ENCODE results near the gene GOLGA3. TPM values are rescaled to one million over a fixed set of nuclear protein-coding genes. Genes with fewer than 3 reads are reported as not detected.

GOLGA3 gene
- total and polyA plus RNA-seq, 10 of the 15 experiments (the other 5 are each of a cell fraction or from before 2014, with no cell fraction given) = 2.0 to 42.7 (median 15.2) TPM

GRCh38 chr12:132869551-132869950 is 40.9 kb upstream of the GOLGA3 start:
- Histone ChIP-seq H2AFZ (ENCODE audit: control insufficient read depth, low read depth, low read length) (no peak overlapping the region), H3K27me3 (replicated peaks in 1 of 2; ENCODE audit: control insufficient read depth in 2 of 2, insufficient read depth in 2 of 2, low read length in 1 of 2) (no peaks in the 10 kb centered on the region), H3K4me3 (no peak overlapping the region), H4K20me1 (ENCODE audit: control insufficient read depth, insufficient read depth) (no peaks in the 10 kb centered on the region), H3K27ac (ENCODE audit: control insufficient read depth, insufficient read depth) (no peak overlapping the region), H3K36me3 (ENCODE audit: control insufficient read depth in 2 of 2, insufficient read depth in 2 of 2, low read length in 1 of 2) (peaks cover 27 to 36% of the 10 kb centered on the region in 2 experiments), H3K79me2 (ENCODE audit: control insufficient read depth, insufficient read depth, low read length) (no peaks in the 10 kb centered on the region), H3K4me2 (ENCODE audit: control insufficient read depth, insufficient read depth) (no peak overlapping the region), H3K4me1 (ENCODE audit: control insufficient read depth, insufficient read depth, low read length) (no peaks in the 10 kb centered on the region), H3K9ac (ENCODE audit: control insufficient read depth, insufficient read depth, low read length) (no peak overlapping the region), H3K9me3 (replicated peaks; ENCODE audit: control insufficient read depth, insufficient read depth, low read length) (no peaks in the 10 kb centered on the region; the same call in 2 of the 3 replicates)
- CTCF ChIA-PET = no interaction called here
- intact Hi-C loops (cut with micrococcal nuclease; ENCODE audit: unreplicated experiment) (no loop called here), in situ Hi-C loops (cut with MboI) (no loop called here)
- no peak for ATAC-seq
- RAD21 ChIA-PET (ENCODE audit: unreplicated experiment) = no interaction called here
- FAIRE-seq = no peak
- no TSS peak for BruUV-seq (replicated peaks)
- POLR2A ChIA-PET = no interaction called here
- no peak for DNase-seq (ENCODE audit: low read depth, low spot score)
- SMC1A ChIA-PET (ENCODE audit: uncharacterized antibody, unreplicated experiment) = no interaction called here
- TF ChIP-seq, protein P1, sequence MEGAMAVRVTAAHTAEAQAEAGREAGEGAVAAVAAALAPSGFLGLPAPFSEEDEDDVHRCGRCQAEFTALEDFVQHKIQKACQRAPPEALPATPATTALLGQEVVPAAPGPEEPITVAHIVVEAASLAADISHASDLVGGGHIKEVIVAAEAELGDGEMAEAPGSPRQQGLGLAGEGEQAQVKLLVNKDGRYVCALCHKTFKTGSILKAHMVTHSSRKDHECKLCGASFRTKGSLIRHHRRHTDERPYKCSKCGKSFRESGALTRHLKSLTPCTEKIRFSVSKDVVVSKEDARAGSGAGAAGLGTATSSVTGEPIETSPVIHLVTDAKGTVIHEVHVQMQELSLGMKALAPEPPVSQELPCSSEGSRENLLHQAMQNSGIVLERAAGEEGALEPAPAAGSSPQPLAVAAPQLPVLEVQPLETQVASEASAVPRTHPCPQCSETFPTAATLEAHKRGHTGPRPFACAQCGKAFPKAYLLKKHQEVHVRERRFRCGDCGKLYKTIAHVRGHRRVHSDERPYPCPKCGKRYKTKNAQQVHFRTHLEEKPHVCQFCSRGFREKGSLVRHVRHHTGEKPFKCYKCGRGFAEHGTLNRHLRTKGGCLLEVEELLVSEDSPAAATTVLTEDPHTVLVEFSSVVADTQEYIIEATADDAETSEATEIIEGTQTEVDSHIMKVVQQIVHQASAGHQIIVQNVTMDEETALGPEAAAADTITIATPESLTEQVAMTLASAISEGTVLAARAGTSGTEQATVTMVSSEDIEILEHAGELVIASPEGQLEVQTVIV (IDR thresholded peaks at IDR 0.05; ENCODE audit: borderline replicate concordance, partially characterized antibody) = no peak
- 94% methylated on average over 14 of the region's 14 CpGs for WGBS (ENCODE audit: insufficient coverage, insufficient replicate concordance, low lambda C conversion rate, missing lambda C conversion rate)

DNA sequence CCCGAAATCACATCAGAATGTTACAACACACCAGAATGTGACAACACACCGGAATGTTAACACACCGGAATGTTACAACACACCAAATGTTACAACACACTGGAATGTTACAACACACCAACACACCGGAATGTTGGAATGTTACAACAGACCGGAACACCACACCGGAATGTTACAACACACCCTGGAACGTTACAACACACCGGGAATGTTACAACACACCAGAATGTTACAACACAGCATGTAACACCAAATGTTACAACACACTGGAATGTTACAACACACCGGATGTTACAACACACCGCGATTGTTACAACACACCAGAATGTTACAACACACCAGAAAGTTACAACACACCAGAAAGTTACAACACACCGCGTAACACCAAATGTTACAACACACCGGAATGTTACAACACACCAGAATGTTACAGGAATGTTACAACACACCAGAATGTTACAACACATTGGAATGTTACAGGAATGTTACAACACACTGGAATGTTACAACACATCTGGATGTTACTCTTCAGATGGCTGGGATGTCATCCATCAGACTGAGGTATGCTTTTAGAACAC is 37.7 kb upstream of the GOLGA3 start:
- POLR2A ChIA-PET = no interaction called here
- Histone ChIP-seq H3K79me2 (ENCODE audit: control insufficient read depth, insufficient read depth, low read length) (no peaks in the 10 kb centered on the region), H3K4me2 (ENCODE audit: control insufficient read depth, insufficient read depth) (no peak overlapping the region), H3K9me3 (replicated peaks; ENCODE audit: control insufficient read depth, insufficient read depth, low read length) (no peaks in the 10 kb centered on the region), H2AFZ (ENCODE audit: control insufficient read depth, low read depth, low read length) (no peak overlapping the region), H3K27me3 (replicated peaks in 1 of 2; ENCODE audit: control insufficient read depth in 2 of 2, insufficient read depth in 2 of 2, low read length in 1 of 2) (no peaks in the 10 kb centered on the region), H3K27ac (ENCODE audit: control insufficient read depth, insufficient read depth) (no peak overlapping the region), H4K20me1 (ENCODE audit: control insufficient read depth, insufficient read depth) (no peaks in the 10 kb centered on the region), H3K4me3 (no peak overlapping the region), H3K36me3 (ENCODE audit: control insufficient read depth in 2 of 2, insufficient read depth in 2 of 2, low read length in 1 of 2) (peaks cover 14 to 15% of the 10 kb centered on the region in 2 experiments; a peak in 3 of 4 replicates), H3K4me1 (ENCODE audit: control insufficient read depth, insufficient read depth, low read length) (no peaks in the 10 kb centered on the region), H3K9ac (ENCODE audit: control insufficient read depth, insufficient read depth, low read length) (no peak overlapping the region)
- intact Hi-C loops (cut with micrococcal nuclease; ENCODE audit: unreplicated experiment) = no loop called here
- in situ Hi-C loops (cut with MboI) = no loop called here
- RAD21 ChIA-PET (ENCODE audit: unreplicated experiment) = no interaction called here
- CTCF ChIA-PET = no interaction called here
- ATAC-seq (no peak), DNase-seq (ENCODE audit: low read depth, low spot score) (no peak), FAIRE-seq (no peak)
- 97% methylated on average over 14 of the region's 14 CpGs for WGBS (ENCODE audit: insufficient coverage, insufficient replicate concordance, low lambda C conversion rate, missing lambda C conversion rate)
- BruUV-seq (replicated peaks) = no TSS peak
- SMC1A ChIA-PET (ENCODE audit: uncharacterized antibody, unreplicated experiment) = no interaction called here
- TF ChIP-seq, protein P2, sequence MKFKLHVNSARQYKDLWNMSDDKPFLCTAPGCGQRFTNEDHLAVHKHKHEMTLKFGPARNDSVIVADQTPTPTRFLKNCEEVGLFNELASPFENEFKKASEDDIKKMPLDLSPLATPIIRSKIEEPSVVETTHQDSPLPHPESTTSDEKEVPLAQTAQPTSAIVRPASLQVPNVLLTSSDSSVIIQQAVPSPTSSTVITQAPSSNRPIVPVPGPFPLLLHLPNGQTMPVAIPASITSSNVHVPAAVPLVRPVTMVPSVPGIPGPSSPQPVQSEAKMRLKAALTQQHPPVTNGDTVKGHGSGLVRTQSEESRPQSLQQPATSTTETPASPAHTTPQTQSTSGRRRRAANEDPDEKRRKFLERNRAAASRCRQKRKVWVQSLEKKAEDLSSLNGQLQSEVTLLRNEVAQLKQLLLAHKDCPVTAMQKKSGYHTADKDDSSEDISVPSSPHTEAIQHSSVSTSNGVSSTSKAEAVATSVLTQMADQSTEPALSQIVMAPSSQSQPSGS (IDR thresholded peaks at IDR 0.05; ENCODE audit: low read length) = no peak
- TF ChIP-seq RB1 (IDR thresholded peaks at IDR 0.05; ENCODE audit: borderline replicate concordance) = no peak
- no peak for TF ChIP-seq ZNF207 (IDR thresholded peaks at IDR 0.05; ENCODE audit: borderline replicate concordance)
- TF ChIP-seq CHD1 (IDR thresholded peaks at IDR 0.05; ENCODE audit: low read depth, low read length) = no peak
- no peak for TF ChIP-seq POU2F2 (IDR thresholded peaks at IDR 0.05; ENCODE audit: borderline replicate concordance, low read depth, low read length)
- TF ChIP-seq NR2C2 (IDR thresholded peaks at IDR 0.05; ENCODE audit: borderline replicate concordance, control insufficient read depth, insufficient read length, low read depth) = no peak

Data from GM12878 (cell line).